T follicular helper cell (primary cell): ENCODE data around the gene RAPGEF2.
"Not testable (repeated sequence)": the region's sequence is repeated elsewhere in the genome, so short reads cannot be mapped to it uniquely, and the experiment has no call there.

ENCODE experiments used
- DNase-seq: peaks from one replicate; pipeline ENCODE4 v3.0.0-alpha.2; 2020; ENCODE audit warnings: low read depth

RAPGEF2 gene

GRCh38 chr4:159370286-159370685, 267.4 kb downstream of the RAPGEF2 start:
- no peak for DNase-seq

DNA sequence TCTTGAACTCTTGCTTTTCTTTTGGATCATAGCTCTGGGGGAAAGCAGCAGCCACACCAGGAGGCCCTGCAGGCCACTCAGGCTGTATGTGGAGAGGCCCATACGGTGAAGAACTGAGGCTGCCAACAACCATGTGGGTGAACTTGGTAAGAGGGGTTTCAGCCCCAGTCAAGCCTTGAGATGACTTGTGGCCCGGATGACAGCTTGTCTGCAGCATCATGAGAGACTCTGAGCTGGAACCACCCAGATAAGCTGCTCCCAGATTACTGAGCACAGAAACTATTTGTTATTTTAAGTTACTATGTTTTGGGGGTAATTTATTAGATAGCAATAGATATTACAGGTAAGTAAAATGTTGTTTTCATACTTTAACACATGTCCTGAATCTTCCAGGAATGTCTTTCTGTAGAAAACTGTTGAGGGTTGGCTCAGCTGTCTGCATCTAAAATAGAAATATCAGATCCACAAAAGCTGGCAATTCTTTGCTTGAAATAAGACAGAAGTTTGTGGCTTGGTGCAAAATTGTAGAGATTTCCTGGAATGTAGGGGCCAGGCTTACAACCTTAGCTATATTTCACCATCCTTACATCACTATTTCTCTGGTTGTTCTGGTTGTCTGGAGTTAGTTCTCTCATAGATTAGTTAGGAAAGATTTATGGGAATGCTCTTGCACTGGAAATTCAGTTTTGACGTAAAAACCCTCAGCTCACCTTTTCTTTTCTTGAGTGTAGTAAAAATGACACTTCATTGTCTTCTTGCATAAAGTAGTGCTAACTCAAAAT, 272.1 kb downstream of the RAPGEF2 start:
- DNase-seq, result no peak

DNA sequence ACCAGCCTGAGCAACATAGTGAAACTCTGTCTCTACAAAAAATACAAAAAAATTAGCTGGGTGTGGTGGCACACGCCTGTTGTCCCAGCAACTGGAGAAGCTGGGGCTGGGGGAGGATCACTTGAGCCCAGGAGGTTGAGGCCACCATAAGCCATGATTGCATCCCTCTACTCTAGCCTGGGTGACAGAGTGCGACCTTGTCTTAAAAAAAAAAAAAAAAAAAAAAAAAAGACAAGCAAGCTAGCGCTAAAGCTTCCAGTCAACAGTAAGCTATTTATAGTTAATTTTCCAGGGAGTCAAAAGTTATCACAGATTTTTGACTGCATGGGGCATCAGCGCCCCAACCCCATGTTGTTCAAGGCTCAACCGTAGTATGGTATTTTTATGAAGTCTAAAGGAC, 273.4 kb downstream of the RAPGEF2 start:
- no peak for DNase-seq

GRCh38 chr4:159378056-159378616, 275.3 kb downstream of the RAPGEF2 start:
- DNase-seq, result no peak

- not testable (repeated sequence) for DNase-seq
These were observed 276.2 kb downstream of the RAPGEF2 start for GRCh38 chr4:159379064-159379463.

DNA sequence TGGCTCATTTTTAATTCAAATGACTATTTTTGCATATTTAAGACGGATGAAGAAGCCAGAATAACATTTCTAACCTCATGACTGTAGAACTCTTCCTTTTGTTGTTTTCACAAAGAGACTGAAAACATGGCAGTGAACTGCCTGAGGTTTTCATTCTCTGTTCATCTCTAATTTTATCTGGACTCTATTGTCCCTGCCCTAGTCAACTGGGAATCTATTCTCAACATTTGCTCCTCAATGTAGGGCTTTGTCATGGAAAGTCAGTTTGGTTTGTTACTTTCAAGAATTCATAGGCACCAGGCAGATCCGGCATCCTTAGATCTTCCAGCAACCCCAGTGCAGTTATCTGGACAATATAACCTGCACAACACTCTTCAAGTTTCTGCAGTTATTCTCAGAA, 277.0 kb downstream of the RAPGEF2 start:
- no peak for DNase-seq

GRCh38 chr4:159382856-159383561, 280.1 kb downstream of the RAPGEF2 start:
- no peak for DNase-seq

- no peak for DNase-seq
These were observed 280.7 kb downstream of the RAPGEF2 start for GRCh38 chr4:159383562-159383931.

- no peak for DNase-seq
These were observed 281.1 kb downstream of the RAPGEF2 start for GRCh38 chr4:159384017-159384416.

DNA sequence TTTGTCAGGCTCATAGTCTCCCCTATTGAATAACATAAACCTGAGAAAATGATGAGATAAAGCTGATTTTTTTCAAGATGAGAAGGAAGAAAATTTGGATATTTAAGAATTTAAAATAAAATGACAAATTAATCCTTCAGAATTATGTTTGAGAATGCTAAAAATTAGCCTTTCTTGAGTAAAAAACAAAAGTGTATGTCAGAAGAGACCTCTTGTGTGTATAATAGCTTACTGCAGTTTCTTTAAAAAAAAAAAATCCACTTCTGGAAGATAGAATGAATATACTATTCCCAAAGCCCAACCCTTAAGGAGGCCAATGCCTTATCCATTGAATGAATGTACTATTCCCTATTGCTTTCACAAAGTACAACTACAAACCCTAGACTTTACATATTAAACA, 281.8 kb downstream of the RAPGEF2 start:
- DNase-seq, result no peak

DNA sequence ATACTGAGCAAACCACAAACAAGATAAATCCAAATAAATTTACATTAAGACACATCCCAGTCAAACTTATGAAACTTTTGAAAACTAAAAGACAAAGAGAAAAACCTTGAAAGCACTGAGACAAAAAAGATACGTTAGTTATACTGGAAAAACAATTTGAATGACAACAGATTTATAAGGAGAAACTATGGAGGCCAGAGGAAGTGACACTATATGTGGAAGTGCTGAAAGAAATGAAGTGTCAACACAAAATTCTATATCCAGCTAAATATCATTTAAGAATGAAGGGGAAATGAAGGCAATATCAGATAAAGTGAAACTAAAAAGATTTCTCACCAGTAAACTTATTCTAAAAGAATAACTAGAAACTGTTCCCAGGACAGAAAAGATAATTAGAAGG, 283.7 kb downstream of the RAPGEF2 start:
- DNase-seq, result no peak

- DNase-seq, result no peak
These were observed 286.9 kb downstream of the RAPGEF2 start for GRCh38 chr4:159389756-159390155.

DNA sequence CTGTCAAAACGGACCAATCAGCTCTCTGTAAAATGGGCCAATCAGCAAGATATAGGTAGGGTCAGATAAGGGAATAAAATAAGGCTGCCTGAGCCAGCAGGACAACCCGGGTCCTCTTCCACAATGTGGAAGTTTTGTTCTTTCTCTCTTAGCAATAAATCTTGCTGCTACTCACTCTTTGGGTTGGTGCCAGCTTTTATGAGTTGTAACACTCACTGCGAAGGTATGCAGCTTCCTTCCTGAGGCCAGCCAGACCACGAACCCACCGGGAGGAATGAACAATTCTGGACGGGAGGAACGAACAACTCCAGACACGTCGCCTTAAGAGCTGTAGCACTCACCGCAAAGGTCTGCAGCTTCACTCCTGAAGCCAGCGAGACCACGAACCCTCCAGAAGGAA, 287.8 kb downstream of the RAPGEF2 start:
- DNase-seq, result no peak

DNA sequence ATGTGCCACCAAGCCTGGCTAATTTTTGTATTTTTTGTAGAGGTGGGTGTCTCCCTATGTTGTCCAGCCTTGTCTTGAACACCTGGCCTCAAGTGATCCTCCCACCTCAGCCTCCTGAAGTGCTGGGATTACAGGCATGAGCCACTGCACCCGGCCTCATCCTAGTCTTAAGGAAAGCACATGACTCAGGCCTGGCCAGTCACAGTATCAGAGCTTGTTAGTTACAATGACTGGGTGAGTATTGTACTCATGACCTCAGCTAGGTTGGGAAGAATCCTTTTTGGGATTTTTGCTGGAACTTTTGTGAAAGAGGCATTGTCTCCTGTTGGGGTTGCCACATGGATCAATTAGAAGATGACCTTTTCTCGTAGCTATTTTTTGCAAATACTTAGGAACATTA, 292.8 kb downstream of the RAPGEF2 start:
- DNase-seq, result no peak

DNA sequence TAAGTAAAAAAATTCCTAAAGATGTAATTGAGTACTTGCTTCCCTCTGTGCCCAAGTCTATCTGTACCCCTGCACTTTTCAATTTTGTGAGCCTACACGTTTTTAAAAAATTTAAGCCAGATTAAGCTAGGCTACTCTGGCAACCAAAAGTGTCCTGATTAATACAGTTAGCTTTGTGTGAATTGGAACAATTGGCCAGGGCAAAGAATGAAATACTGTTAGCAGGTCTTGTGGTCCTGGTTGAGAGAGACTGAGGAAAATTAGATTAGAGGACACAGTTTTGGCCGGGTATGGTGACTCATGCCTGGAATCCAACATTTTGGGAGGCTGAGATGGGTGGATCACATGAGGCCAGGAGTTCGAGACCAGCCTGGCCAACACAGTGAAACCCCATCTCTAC, 293.3 kb downstream of the RAPGEF2 start:
- no peak for DNase-seq

DNA sequence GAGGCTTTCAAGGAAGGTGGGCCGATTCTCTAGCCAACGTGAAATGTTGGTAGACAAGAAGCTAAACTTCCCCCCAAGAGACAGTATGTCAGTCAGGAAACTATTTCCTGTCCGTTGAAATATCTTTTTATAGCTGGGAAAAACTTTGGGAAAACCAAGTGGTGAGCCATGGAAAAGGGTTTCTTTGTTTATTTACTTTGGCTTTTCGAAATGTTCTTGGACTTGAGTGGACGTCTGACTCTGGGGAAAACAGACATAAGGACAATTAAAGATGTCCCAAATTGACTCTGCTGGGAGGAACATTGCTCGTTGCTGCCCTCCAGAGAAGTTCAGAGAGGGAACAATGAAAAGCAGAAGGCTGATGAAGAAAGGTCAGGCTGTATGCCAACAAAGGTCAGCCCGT, 295.4 kb downstream of the RAPGEF2 start:
- DNase-seq, result no peak

DNA sequence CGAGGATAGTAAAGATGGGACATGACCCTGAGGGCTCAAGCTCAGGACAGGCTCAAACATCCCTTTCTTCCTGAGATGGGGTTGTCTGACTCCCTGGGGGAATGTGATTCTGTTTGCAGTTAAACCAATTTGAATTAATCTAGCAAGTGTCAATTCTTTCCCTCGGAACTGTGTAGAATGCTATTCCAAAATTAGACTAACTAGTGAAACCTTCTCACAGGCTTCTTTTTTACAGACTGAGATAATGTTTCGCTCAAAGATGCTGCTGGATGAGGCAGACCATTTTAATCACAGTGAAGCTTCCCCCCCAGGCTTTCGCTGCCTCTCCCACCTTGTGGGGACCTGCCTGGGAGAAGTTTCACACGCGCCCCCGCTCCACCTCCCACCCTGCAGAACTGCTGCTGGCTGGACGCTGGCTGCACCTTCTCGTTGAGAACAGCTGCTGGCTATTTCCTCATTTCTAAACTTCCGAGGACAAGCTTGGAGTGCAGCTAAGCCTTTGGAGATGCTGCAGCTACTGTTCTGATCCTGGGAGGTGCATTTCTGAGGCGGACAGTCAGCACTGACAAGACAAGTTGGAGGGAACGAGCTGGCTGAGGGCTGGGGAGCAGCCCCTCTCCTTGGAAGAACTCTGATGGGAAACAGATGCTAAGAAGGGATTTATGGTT, 297.8 kb downstream of the RAPGEF2 start:
- DNase-seq, result no peak

DNA sequence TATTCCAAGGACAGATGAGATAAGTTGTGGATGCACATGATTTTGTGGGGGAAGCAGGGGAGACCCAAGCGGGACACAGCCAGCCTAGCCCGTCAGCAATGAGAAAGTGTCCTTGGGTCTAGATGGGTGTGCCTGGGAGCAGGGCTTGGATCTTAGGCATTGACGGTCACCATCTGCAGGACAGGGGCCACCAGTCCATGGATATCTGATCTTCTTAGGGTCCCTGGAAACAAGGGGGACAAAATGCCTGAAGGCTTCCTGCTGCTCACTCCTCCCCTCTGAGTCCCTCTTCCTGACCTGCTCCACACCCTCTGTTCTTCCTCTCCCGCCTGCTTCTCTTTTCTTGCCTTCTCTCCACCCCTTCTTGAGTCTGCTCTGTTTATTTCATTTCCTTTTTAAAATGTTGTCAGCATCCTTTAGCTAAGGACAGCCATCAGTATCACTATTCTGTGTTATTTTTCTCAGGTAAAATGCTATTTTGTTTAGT, 298.4 kb downstream of the RAPGEF2 start:
- DNase-seq, result no peak

- DNase-seq, result no peak
These were observed 299.0 kb downstream of the RAPGEF2 start for GRCh38 chr4:159401791-159402380.
